GM12878 (cell line): Measurements from ENCODE around the gene PACSIN3. TPM values are rescaled to one million over a fixed set of nuclear protein-coding genes. Genes with fewer than 3 reads are reported as not detected.

ENCODE experiments used
- ATAC-seq: fragments of 200-7000 bp; cut with Tn5 transposase; 3 replicates; pipeline ENCODE4 v1.9.1; 2020; ENCODE audit warnings: mild to moderate bottlenecking, moderate library complexity
- BruUV-seq: library from RNA; stranded (reverse); fragments of 400-500 nt; replicated peaks from 2 replicates; lab custom pipeline; 2021; lab: Mats Ljungman, UMichigan
- CTCF ChIA-PET: fragments of 300-600 bp; sonication (Branson Sonifier 250); formaldehyde crosslinking; extraction: SDS; loops from one replicate; lab custom pipeline; 2021; ENCODE audit warnings: inconsistent platforms; lab: Yijun Ruan, JAX
- POLR2A ChIA-PET: fragments of 350-600 bp; formaldehyde crosslinking; extraction: SDS; loops from one replicate; lab custom pipeline; 2021; ENCODE audit warnings: inconsistent platforms; lab: Charles Lee
- RAD21 ChIA-PET: fragments of 300-600 bp; sonication (Branson Sonifier 250); formaldehyde crosslinking; loops from one replicate; lab custom pipeline; 2023; ENCODE audit warnings: antibody characterized with exemption; ENCODE audit not compliant: unreplicated experiment; lab: Charles Lee
- SMC1A ChIA-PET: fragments of 300-600 bp; sonication (Branson Sonifier 250); formaldehyde crosslinking; loops from one replicate; lab custom pipeline; 2023; ENCODE audit not compliant: unreplicated experiment, uncharacterized antibody; lab: Charles Lee
- DNase-seq: peaks from one replicate; pipeline ENCODE4 v3.0.0-alpha.2; 2011; ENCODE audit warnings: low read depth, low spot score
- FAIRE-seq: peaks from 3 replicates; lab custom pipeline; 2011; peaks lifted over from hg19 to GRCh38; lab: Jason Lieb, UNC
- H2AFZ ChIP-seq: 2 replicates; pipeline ENCODE4 v1.6.0; 2011; ENCODE audit warnings: low read depth, low read length, control low read depth; ENCODE audit not compliant: control insufficient read depth
- H3K27ac ChIP-seq: 2 replicates; pipeline ENCODE4 v1.5.1; 2011; ENCODE audit warnings: control low read depth; ENCODE audit not compliant: control insufficient read depth, insufficient read depth
- H3K27me3 ChIP-seq, 2 experiments: replicated peaks in 1 of 2; 2 replicates each; pipeline versions ENCODE4 v1.6.0 to v1.6.1; 2011; ENCODE audit warnings: low read length in 1 of 2; ENCODE audit not compliant: control insufficient read depth in 2 of 2, insufficient read depth in 2 of 2
- H3K36me3 ChIP-seq, 2 experiments: 2 replicates each; pipeline ENCODE4 v1.5.1; 2011; ENCODE audit warnings: low read length in 1 of 2; ENCODE audit not compliant: control insufficient read depth in 2 of 2, insufficient read depth in 2 of 2
- H3K4me1 ChIP-seq: 2 replicates; pipeline ENCODE4 v1.6.1; 2011; ENCODE audit warnings: mild to moderate bottlenecking, low read length, moderate library complexity, mixed read lengths; ENCODE audit not compliant: control insufficient read depth, insufficient read depth
- H3K4me2 ChIP-seq: 2 replicates; pipeline ENCODE4 v1.6.0; 2011; ENCODE audit warnings: control low read depth; ENCODE audit not compliant: control insufficient read depth, insufficient read depth
- H3K4me3 ChIP-seq: fragments of 200-600 bp; sonication (generic); 2 replicates; pipeline ENCODE4 v1.5.1; 2016
- H3K79me2 ChIP-seq: 2 replicates; pipeline ENCODE4 v1.6.0; 2011; ENCODE audit warnings: low read length; ENCODE audit not compliant: control insufficient read depth, insufficient read depth
- H3K9ac ChIP-seq: 2 replicates; pipeline ENCODE4 v1.8.0; 2011; ENCODE audit warnings: low read length, control low read depth, mixed read lengths; ENCODE audit not compliant: control insufficient read depth, insufficient read depth
- H3K9me3 ChIP-seq: replicated peaks from 3 replicates; pipeline ENCODE4 v1.5.1; 2011; ENCODE audit warnings: mild to moderate bottlenecking, low read length; ENCODE audit not compliant: control insufficient read depth, insufficient read depth
- H4K20me1 ChIP-seq: 2 replicates; pipeline ENCODE4 v1.6.0; 2011; ENCODE audit not compliant: control insufficient read depth, insufficient read depth
- BCL3 ChIP-seq: IDR thresholded peaks from 2 replicates; pipeline ENCODE4 v1.6.1; 2011; ENCODE audit warnings: borderline replicate concordance, low read depth, mild to moderate bottlenecking, moderate library complexity, low read length; ENCODE audit not compliant: insufficient read depth, poor library complexity, severe bottlenecking
- EED ChIP-seq: sonication (generic); IDR thresholded peaks from 2 replicates; pipeline ENCODE4 v1.6.1; 2016; ENCODE audit warnings: antibody characterized with exemption, low read depth
- KAT2A ChIP-seq: conservative IDR thresholded peaks from 2 replicates; pipeline ENCODE4 v1.6.1; 2011; ENCODE audit warnings: low read depth, low read length; ENCODE audit not compliant: control insufficient read depth
- NFXL1 ChIP-seq: fragments of 450-650 bp; IDR thresholded peaks from 2 replicates; pipeline ENCODE4 v1.6.1; 2017; ENCODE audit warnings: antibody characterized with exemption, mild to moderate bottlenecking, borderline replicate concordance
- YY1 ChIP-seq: IDR thresholded peaks from 2 replicates; pipeline ENCODE4 v1.6.1; 2011; ENCODE audit warnings: low read depth, mild to moderate bottlenecking, low read length
- ZBTB11 ChIP-seq: fragments of 450-650 bp; formaldehyde crosslinking; IDR thresholded peaks from 2 replicates; pipeline ENCODE4 v1.5.0; 2022; ENCODE audit warnings: mild to moderate bottlenecking, missing genetic modification characterization
- WGBS: methylation state at CpG from one replicate; pipeline ENCODE4 v1.1.6; 2016; ENCODE audit warnings: low lambda C conversion rate; ENCODE audit not compliant: insufficient replicate concordance, insufficient coverage; ENCODE audit errors: missing lambda C conversion rate; 5-methylcytosine and 5-hydroxymethylcytosine counted together
- in situ Hi-C: fragments of 300-500 bp; cut with MboI; formaldehyde crosslinking; loops from 9 replicates; pipeline ENCODE4 v1.14.3; 2018; ENCODE audit warnings: mixed read lengths
- intact Hi-C: fragments of 100-400 bp; cut with micrococcal nuclease; formaldehyde crosslinking; loops from one replicate; pipeline ENCODE4 v1.14.2; 2022; ENCODE audit not compliant: unreplicated experiment
- polyA plus RNA-seq, 11 experiments: library from polyadenylated mRNA; depleted of rRNA in 4 of 11; unstranded in 6 of 11; stranded (reverse) in 5 of 11; fragments of >200 nt; fragmentation: Nextera tagmentation in 4 of 11; fragmentation: Illumina TruSeq in 1 of 11; extraction: Ambion mirVana in 4 of 11; extraction: Trizol in 1 of 11; gene quantifications; 1 replicate in 1 of 11; 2 replicates in 10 of 11; pipeline versions ENCODE4 v1.2.1 to v1.2.3, GENCODE V29; 2011 to 2016; ENCODE audit warnings: inconsistent platforms in 2 of 11, missing spikeins in 2 of 11, low read depth in 1 of 11
- total RNA-seq, 4 experiments: library from RNA; depleted of rRNA in 3 of 4; stranded (reverse); fragments of >200 nt in 3 of 4; fragmentation: Illumina TruSeq in 1 of 4; extraction: Trizol in 1 of 4; gene quantifications; 2 replicates each; pipeline versions ENCODE4 v1.2.1 to v1.2.3, GENCODE V29; 2013 to 2021

PACSIN3 gene
- total and polyA plus RNA-seq, 10 of the 15 experiments (the other 5 are each of a cell fraction or from before 2014, with no cell fraction given): 0.05 to 0.82 (median 0.22) TPM; not detected in 1

- Histone ChIP-seq H3K9ac (no peak overlapping the region), H3K4me3 (no peak overlapping the region), H3K36me3 (no peaks in the 10 kb centered on the region), H3K4me2 (no peak overlapping the region), H3K9me3 (no peaks in the 10 kb centered on the region), H3K27me3 (peaks cover 0 to 13% of the 10 kb centered on the region in 2 experiments; a peak in 3 of 4 replicates), H2AFZ (no peak overlapping the region), H3K79me2 (no peaks in the 10 kb centered on the region), H4K20me1 (no peaks in the 10 kb centered on the region), H3K27ac (no peak overlapping the region), H3K4me1 (peaks cover 11% of the 10 kb centered on the region)
- no TSS peak for BruUV-seq
- no peak for DNase-seq
- ChIA-PET CTCF (interaction anchor here (1.2 to 2.0 kb wide), 2 partner anchors 76 to 230 kb away, joined by 3 to 7 read pairs; no protein-coding TSS in a partner anchor), RAD21 (interaction anchor here (1.1 kb wide), 1 partner anchor 76 kb away, joined by 3 read pairs; no protein-coding TSS in a partner anchor), SMC1A (no interaction called here), POLR2A (interaction anchor here (0.6 to 0.7 kb wide), 2 partner anchors 213 to 232 kb away, joined by 4 read pairs; no protein-coding TSS in a partner anchor)
- in situ Hi-C loops: no loop called here
- no peak for TF ChIP-seq BCL3
- TF ChIP-seq YY1: no peak
- TF ChIP-seq ZBTB11: no peak
- TF ChIP-seq NFXL1: no peak
- no peak for TF ChIP-seq KAT2A
- no peak for TF ChIP-seq EED
- intact Hi-C loops: no loop called here
- no peak for FAIRE-seq
- WGBS: 55% methylated on average over 22 of the region's 25 CpGs
- ATAC-seq: no peak
These were observed 3.0 kb downstream of the PACSIN3 start for GRCh38 chr11:47183031-47183856.
